ENCODE results near the gene ATP11B.
"Not testable (repeated sequence)": the region's sequence is repeated elsewhere in the genome, so short reads cannot be mapped to it uniquely, and the experiment has no call there.

Gene ATP11B

GRCh38 chr3:182821221-182821981 lies 28.1 kb downstream of the ATP11B start:
- H3K4me1 ChIP-seq (ENCODE audit: insufficient read depth, poor library complexity, severe bottlenecking), result no peaks in the 10 kb centered on the region
- H3K27me3 ChIP-seq (ENCODE audit: insufficient read depth, poor library complexity, severe bottlenecking), result no peaks in the 10 kb centered on the region
- no peak for DNase-seq (ENCODE audit: low spot score)
- no peak overlapping the region for H3K27ac ChIP-seq (ENCODE audit: poor library complexity, severe bottlenecking)
- no peaks in the 10 kb centered on the region for H3K9me3 ChIP-seq (ENCODE audit: severe bottlenecking)
- no peak for TF ChIP-seq CTCF (IDR thresholded peaks at IDR 0.05; ENCODE audit: poor library complexity, severe bottlenecking)
- H3K4me3 ChIP-seq (ENCODE audit: severe bottlenecking), result no peak overlapping the region
- no peak for ATAC-seq (ENCODE audit: low read depth)
- H3K36me3 ChIP-seq (ENCODE audit: low read depth), result peaks cover 28% of the 10 kb centered on the region

- H3K9me3 ChIP-seq (ENCODE audit: severe bottlenecking); H3K4me3 ChIP-seq (ENCODE audit: severe bottlenecking); ATAC-seq (ENCODE audit: low read depth); H3K27me3 ChIP-seq (ENCODE audit: insufficient read depth, poor library complexity, severe bottlenecking); H3K4me1 ChIP-seq (ENCODE audit: insufficient read depth, poor library complexity, severe bottlenecking); H3K27ac ChIP-seq (ENCODE audit: poor library complexity, severe bottlenecking); DNase-seq (ENCODE audit: low spot score): not testable (repeated sequence)
- H3K36me3 ChIP-seq (ENCODE audit: low read depth), result peaks cover 28% of the 10 kb centered on the region
Observed at GRCh38 chr3:182822260-182822659, 29.0 kb downstream of the ATP11B start.

GRCh38 chr3:182824957-182825356 lies 31.7 kb downstream of the ATP11B start:
- H3K4me1 ChIP-seq (ENCODE audit: insufficient read depth, poor library complexity, severe bottlenecking), result peaks cover 8% of the 10 kb centered on the region
- H3K36me3 ChIP-seq (ENCODE audit: low read depth), result peaks cover 28% of the 10 kb centered on the region
- TF ChIP-seq CTCF (IDR thresholded peaks at IDR 0.05; ENCODE audit: poor library complexity, severe bottlenecking), result no peak
- no peaks in the 10 kb centered on the region for H3K9me3 ChIP-seq (ENCODE audit: severe bottlenecking)
- no peak overlapping the region for H3K27ac ChIP-seq (ENCODE audit: poor library complexity, severe bottlenecking)
- DNase-seq (ENCODE audit: low spot score) (no peak), ATAC-seq (ENCODE audit: low read depth) (no peak)
- H3K4me3 ChIP-seq (ENCODE audit: severe bottlenecking), result no peak overlapping the region
- no peaks in the 10 kb centered on the region for H3K27me3 ChIP-seq (ENCODE audit: insufficient read depth, poor library complexity, severe bottlenecking)

- H3K4me1 ChIP-seq (ENCODE audit: insufficient read depth, poor library complexity, severe bottlenecking), result peaks cover 14% of the 10 kb centered on the region
- H3K27me3 ChIP-seq (ENCODE audit: insufficient read depth, poor library complexity, severe bottlenecking), result no peaks in the 10 kb centered on the region
- TF ChIP-seq CTCF (IDR thresholded peaks at IDR 0.05; ENCODE audit: poor library complexity, severe bottlenecking), result no peak
- peak overlapping the region; percentile 67 for H3K27ac ChIP-seq (ENCODE audit: poor library complexity, severe bottlenecking)
- peak; percentile 93 for ATAC-seq (ENCODE audit: low read depth)
- H3K36me3 ChIP-seq (ENCODE audit: low read depth), result peaks cover 27% of the 10 kb centered on the region
- no peaks in the 10 kb centered on the region for H3K9me3 ChIP-seq (ENCODE audit: severe bottlenecking)
- DNase-seq (ENCODE audit: low spot score), result no peak
- H3K4me3 ChIP-seq (ENCODE audit: severe bottlenecking), result no peak overlapping the region
Observed at GRCh38 chr3:182829761-182830405, 36.6 kb downstream of the ATP11B start.

- H3K9me3 ChIP-seq (ENCODE audit: severe bottlenecking), result no peaks in the 10 kb centered on the region
- H3K4me3 ChIP-seq (ENCODE audit: severe bottlenecking), result no peak overlapping the region
- ATAC-seq (ENCODE audit: low read depth) (no peak), DNase-seq (ENCODE audit: low spot score) (no peak)
- H3K4me1 ChIP-seq (ENCODE audit: insufficient read depth, poor library complexity, severe bottlenecking), result no peaks in the 10 kb centered on the region
- peak; percentile 61 for TF ChIP-seq CTCF (IDR thresholded peaks at IDR 0.05; ENCODE audit: poor library complexity, severe bottlenecking)
- H3K36me3 ChIP-seq (ENCODE audit: low read depth), result peaks cover 58% of the 10 kb centered on the region
- H3K27me3 ChIP-seq (ENCODE audit: insufficient read depth, poor library complexity, severe bottlenecking), result no peaks in the 10 kb centered on the region
- no peak overlapping the region for H3K27ac ChIP-seq (ENCODE audit: poor library complexity, severe bottlenecking)
Observed at GRCh38 chr3:182837855-182838454, 44.7 kb downstream of the ATP11B start.

All from RWPE2 (cell line).